Thyroid gland (tissue), 4 donors: ENCODE measurements around the gene PRG3. TPM values are rescaled to one million over a fixed set of nuclear protein-coding genes. Genes with fewer than 3 reads are reported as not detected.

Source experiments
- DNase-seq, 2 donors: peaks; one replicate each; pipeline ENCODE4 v3.0.0-alpha.2; 2019
- H3K27ac ChIP-seq, 3 donors: fragments of 200-600 bp; sonication (generic); 1 replicate in 2 of 3; 2 replicates in 1 of 3; pipeline ENCODE4 v1.5.1; 2016 to 2019; ENCODE audit warnings: mild to moderate bottlenecking in 1 of 3, moderate library complexity in 1 of 3
- H3K27me3 ChIP-seq: fragments of 200-600 bp; sonication (generic); one replicate; pipeline ENCODE4 v1.5.1; 2019
- H3K36me3 ChIP-seq, 2 donors: fragments of 200-600 bp; sonication (generic); one replicate each; pipeline ENCODE4 v1.5.1; 2016 to 2019
- H3K4me1 ChIP-seq, 2 donors: fragments of 200-600 bp; sonication (generic); one replicate each; pipeline ENCODE4 v1.5.1; 2017 to 2019
- H3K4me3 ChIP-seq, 3 donors: fragments of 200-600 bp; sonication (generic); replicated peaks in 1 of 3; 1 replicate in 2 of 3; 2 replicates in 1 of 3; pipeline ENCODE4 v1.5.1; 2016; ENCODE audit warnings: mild to moderate bottlenecking in 1 of 3
- H3K9me3 ChIP-seq: fragments of 200-600 bp; sonication (generic); one replicate; pipeline ENCODE4 v1.5.1; 2017
- CTCF ChIP-seq, 6 experiments: fragments of 200-600 bp in 3 of 6; fragments of 450-650 bp in 3 of 6; sonication (generic) in 3 of 6; IDR thresholded peaks; one replicate each; pipeline ENCODE4 v1.5.1; 2016 to 2019; ENCODE audit warnings: antibody characterized with exemption in 6 of 6, mild to moderate bottlenecking in 2 of 6, inconsistent platforms in 1 of 6, moderate library complexity in 1 of 6
- POLR2A ChIP-seq, 2 donors: fragments of 450-650 bp; IDR thresholded peaks; one replicate each; pipeline ENCODE4 v1.6.1; 2017; ENCODE audit warnings: antibody characterized with exemption in 2 of 2, mild to moderate bottlenecking in 2 of 2, moderate library complexity in 1 of 2
- WGBS, 2 donors: methylation state at CpG; one replicate each; pipeline ENCODE4 v1.1.5; 2017; 5-methylcytosine and 5-hydroxymethylcytosine counted together
- intact Hi-C: fragments of 100-400 bp; cut with DNase I; formaldehyde crosslinking; loops from one replicate; pipeline ENCODE4 v1.15.1; 2023
- total RNA-seq, 4 donors: library from RNA; depleted of rRNA; stranded (reverse); fragments of >200 nt; gene quantifications; one replicate each; pipeline ENCODE4 v1.2.3, GENCODE V29; 2016

Gene PRG3
- total RNA-seq, 4 donors from 2014 or later = not detected

DNA sequence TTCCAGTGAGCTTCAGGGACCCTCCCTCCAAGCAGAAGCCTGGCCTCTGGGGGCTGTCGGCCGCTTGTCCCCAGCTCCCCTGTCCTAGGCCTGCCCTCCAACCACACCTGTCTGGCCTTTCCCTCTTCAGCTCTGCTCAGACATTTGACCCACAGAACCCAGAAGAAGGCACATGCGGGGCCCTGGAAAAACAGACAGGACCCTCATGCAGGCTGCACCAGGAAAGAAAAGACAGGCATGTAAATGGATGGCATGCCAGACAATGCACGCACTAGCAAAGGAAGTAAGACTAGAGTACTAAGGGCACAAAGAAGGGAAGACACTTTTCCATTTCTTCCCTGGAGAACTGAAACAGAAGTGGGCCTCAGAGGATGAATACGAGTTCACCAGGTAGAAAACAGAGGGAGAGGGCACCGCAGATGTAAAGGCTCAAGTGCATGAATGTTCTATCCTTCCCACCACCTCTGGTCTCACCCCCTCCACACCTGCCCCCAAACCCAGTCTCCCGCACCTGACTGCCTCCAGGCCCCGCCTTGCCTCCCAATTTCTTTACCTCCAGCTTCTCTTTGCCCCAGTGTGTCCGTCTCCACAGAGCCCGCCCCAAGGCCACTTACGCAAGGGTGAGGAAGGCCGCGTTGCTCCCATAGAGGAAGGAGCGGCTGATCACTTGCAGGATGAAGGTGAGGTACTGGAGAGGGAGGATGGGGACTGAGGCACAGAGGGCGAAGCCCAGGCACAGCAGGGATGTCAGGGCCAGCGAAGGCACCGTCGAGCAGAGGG, 28.6 kb upstream of the PRG3 start:
- H3K4me1 ChIP-seq = peaks cover 4 to 16% of the 10 kb centered on the region in 2 donors
- DNase-seq = no peak
- 97 to 98% methylated on average over 18 of the region's 18 CpGs for WGBS, 2 donors
- intact Hi-C loops = no loop called here
- H3K27me3 ChIP-seq = no peaks in the 10 kb centered on the region
- peaks cover 47 to 60% of the 10 kb centered on the region in 2 donors for H3K36me3 ChIP-seq
- no peak overlapping the region for H3K27ac ChIP-seq
- no peak overlapping the region for H3K4me3 ChIP-seq
- H3K9me3 ChIP-seq = no peaks in the 10 kb centered on the region
- TF ChIP-seq POLR2A (IDR thresholded peaks at IDR 0.05) = no peak
- TF ChIP-seq CTCF (IDR thresholded peaks at IDR 0.05) = no peak

DNA sequence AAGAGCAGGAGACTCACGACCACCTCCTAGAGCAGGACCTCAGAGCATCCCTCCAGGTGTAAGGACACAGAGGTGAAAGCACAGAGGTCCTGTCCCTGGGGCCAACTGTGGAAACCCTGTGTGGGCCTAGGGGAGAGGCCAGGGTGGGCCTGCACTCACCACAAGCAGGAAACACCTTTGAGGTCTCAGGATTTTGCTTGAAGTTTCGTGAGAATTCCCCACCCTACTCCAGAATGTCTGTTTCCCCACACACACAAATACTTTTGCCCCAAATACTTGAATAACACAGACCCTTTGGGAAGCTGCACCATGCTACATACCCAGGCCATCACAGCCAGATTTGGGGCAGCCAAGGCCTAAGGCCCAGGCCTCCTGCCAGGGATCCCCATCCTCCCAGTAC, 27.8 kb upstream of the PRG3 start:
- intact Hi-C loops = no loop called here

DNA sequence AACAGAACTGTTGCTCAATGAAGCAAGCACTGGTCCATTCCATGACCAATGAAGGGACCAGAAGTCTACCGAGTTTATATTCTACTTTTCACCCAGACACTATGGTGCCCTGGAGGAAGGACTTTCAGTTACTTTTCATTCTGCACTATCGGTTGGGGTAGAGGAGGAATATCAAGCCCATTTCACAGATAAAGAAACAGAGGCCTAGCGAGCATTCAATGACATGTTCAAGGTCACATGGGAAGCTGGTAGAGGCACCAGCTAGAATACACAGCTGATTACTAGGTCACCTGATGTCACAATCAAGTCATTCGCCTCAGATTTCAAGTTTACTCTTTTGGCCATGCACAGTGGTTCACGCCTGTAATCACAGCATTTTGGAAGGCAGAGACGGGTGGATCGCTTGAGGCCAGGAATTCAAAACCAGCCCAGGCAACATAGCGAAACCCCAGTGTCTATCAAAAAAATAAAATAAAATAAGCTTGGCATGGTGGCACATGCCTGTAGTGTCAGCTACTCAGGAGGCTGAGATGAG, 27.1 kb upstream of the PRG3 start:
- DNase-seq = no peak
- Histone ChIP-seq H3K4me3 (no peak overlapping the region), H3K27me3 (no peaks in the 10 kb centered on the region), H3K9me3 (no peaks in the 10 kb centered on the region), H3K4me1 (peaks cover 4 to 16% of the 10 kb centered on the region in 2 donors), H3K27ac (no peak overlapping the region), H3K36me3 (peaks cover 40 to 46% of the 10 kb centered on the region in 2 donors)
- TF ChIP-seq POLR2A (IDR thresholded peaks at IDR 0.05) (no peak), CTCF (IDR thresholded peaks at IDR 0.05) (no peak)
- intact Hi-C loops = no loop called here
- WGBS, 2 donors = 94 to 95% methylated on average over 8 of the region's 8 CpGs

More for the DNA sequence above, 27.8 kb upstream of the PRG3 start:
- H3K27me3 ChIP-seq = no peaks in the 10 kb centered on the region
- no peaks in the 10 kb centered on the region for H3K9me3 ChIP-seq
- peaks cover 4 to 16% of the 10 kb centered on the region in 2 donors for H3K4me1 ChIP-seq
- no peak overlapping the region for H3K27ac ChIP-seq
- TF ChIP-seq POLR2A (IDR thresholded peaks at IDR 0.05) = no peak
- no peak for TF ChIP-seq CTCF (IDR thresholded peaks at IDR 0.05)
- peaks cover 41 to 52% of the 10 kb centered on the region in 2 donors for H3K36me3 ChIP-seq
- no peak for DNase-seq
- no peak overlapping the region for H3K4me3 ChIP-seq
- 84 to 92% methylated on average over 2 of the region's 2 CpGs for WGBS, 2 donors

GRCh38 chr11:57407010-57407920, 26.3 kb upstream of the PRG3 start:
- H3K36me3 ChIP-seq = peaks cover 40 to 46% of the 10 kb centered on the region in 2 donors
- intact Hi-C loops = no loop called here

More at GRCh38 chr11:57407010-57407920, 26.3 kb upstream of the PRG3 start:
- H3K27me3 ChIP-seq = no peaks in the 10 kb centered on the region
- peak overlapping the region in 2 of 3 donors; percentile 53 to 66 for H3K27ac ChIP-seq
- peaks cover 4 to 16% of the 10 kb centered on the region in 2 donors for H3K4me1 ChIP-seq
- H3K9me3 ChIP-seq = no peaks in the 10 kb centered on the region
- no peak overlapping the region for H3K4me3 ChIP-seq
- no peak for DNase-seq
- TF ChIP-seq CTCF (IDR thresholded peaks at IDR 0.05) (no peak), POLR2A (IDR thresholded peaks at IDR 0.05) (no peak)
- 71 to 82% methylated on average over 9 of the region's 9 CpGs for WGBS, 2 donors
